Nephron progenitor cell (in vitro differentiated cells): ENCODE data around the gene DLG3.
A peak's percentile ranks its signal among the peaks of the same experiment; 100 is the strongest.

Experiments
- DNase-seq: peaks from one replicate; pipeline ENCODE4 v3.0.0; 2021
- H3K27ac Mint-ChIP-seq: 2 replicates; pipeline ENCODE4 v1.8.0; 2021; ENCODE audit warnings: mild to moderate bottlenecking, moderate library complexity, mixed read lengths
- H3K27me3 Mint-ChIP-seq: 2 replicates; pipeline ENCODE4 v1.8.0; 2021; ENCODE audit warnings: mild to moderate bottlenecking, low read depth, mixed read lengths; ENCODE audit not compliant: poor library complexity
- H3K36me3 Mint-ChIP-seq: 2 replicates; pipeline ENCODE4 v1.8.0; 2021; ENCODE audit warnings: low read depth, mixed read lengths
- H3K4me1 Mint-ChIP-seq: 2 replicates; pipeline ENCODE4 v1.8.0; 2021; ENCODE audit warnings: mixed read lengths
- H3K4me3 Mint-ChIP-seq: 2 replicates; pipeline ENCODE4 v1.8.0; 2021; ENCODE audit warnings: mild to moderate bottlenecking, moderate library complexity, mixed read lengths
- H3K9me3 Mint-ChIP-seq: 2 replicates; pipeline ENCODE4 v1.8.0; 2021; ENCODE audit warnings: mild to moderate bottlenecking, moderate library complexity, mixed read lengths
- CTCF ChIP-seq: fragments of 200-600 bp; sonication (generic); IDR thresholded peaks from 2 replicates; pipeline ENCODE4 v1.5.0; 2021; ENCODE audit warnings: antibody characterized with exemption

DLG3 gene

DNA sequence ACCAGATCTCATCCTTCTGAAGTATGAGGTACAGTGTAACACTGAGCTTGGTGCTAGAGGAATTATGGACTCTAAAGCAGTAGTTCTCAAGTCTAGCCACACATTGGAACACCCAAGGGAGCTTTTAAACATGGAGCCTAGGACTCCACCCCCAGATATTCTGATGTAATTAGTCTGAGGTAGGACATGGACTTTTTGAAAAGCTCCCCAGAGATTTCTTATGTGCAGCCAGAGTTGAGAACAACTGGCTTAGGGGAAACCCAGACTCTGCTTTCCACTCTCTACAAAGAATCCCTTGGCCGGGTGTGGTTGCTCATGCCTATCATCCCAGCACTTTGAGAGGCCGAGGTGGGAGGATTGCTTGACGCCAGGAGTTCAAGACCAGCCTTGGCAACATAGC, 33.2 kb upstream of the DLG3 start:
- Mint-ChIP-seq H3K4me3 (no peak overlapping the region), H3K36me3 (peaks cover 5% of the 10 kb centered on the region), H3K4me1 (no peaks in the 10 kb centered on the region), H3K27ac (no peak overlapping the region), H3K27me3 (no peaks in the 10 kb centered on the region), H3K9me3 (peaks cover 12% of the 10 kb centered on the region)
- TF ChIP-seq CTCF: no peak
- DNase-seq: no peak

GRCh38 chrX:70421618-70422017, 23.0 kb upstream of the DLG3 start:
- H3K27ac Mint-ChIP-seq: peak overlapping the region; percentile 14
- peaks cover 14% of the 10 kb centered on the region for H3K36me3 Mint-ChIP-seq
- no peak for TF ChIP-seq CTCF
- peaks cover 37% of the 10 kb centered on the region for H3K9me3 Mint-ChIP-seq
- DNase-seq: no peak
- no peaks in the 10 kb centered on the region for H3K27me3 Mint-ChIP-seq
- no peak overlapping the region for H3K4me3 Mint-ChIP-seq
- H3K4me1 Mint-ChIP-seq: peaks cover 18% of the 10 kb centered on the region

GRCh38 chrX:70422851-70423341, 21.7 kb upstream of the DLG3 start, which contains the start of gene GDPD2:
GDPD2 (plus strand) TSS chrX:70423314; CDS start chrX:70424985, 1,671 bp downstream.
- H3K4me1 Mint-ChIP-seq: peaks cover 18% of the 10 kb centered on the region
- H3K9me3 Mint-ChIP-seq: peaks cover 35% of the 10 kb centered on the region
- DNase-seq: peak; percentile 41
- peak within 1 kb of the TSS; percentile 70 for H3K4me3 Mint-ChIP-seq
- H3K27ac Mint-ChIP-seq: peak within 1 kb of the TSS; percentile 35
- no peak for TF ChIP-seq CTCF
- H3K27me3 Mint-ChIP-seq: no peaks in the 10 kb centered on the region
- peaks cover 13% of the 10 kb centered on the region for H3K36me3 Mint-ChIP-seq

- no peak for DNase-seq
- H3K36me3 Mint-ChIP-seq: peaks cover 9% of the 10 kb centered on the region
- H3K27ac Mint-ChIP-seq: no peak overlapping the region
- peaks cover 18% of the 10 kb centered on the region for H3K4me1 Mint-ChIP-seq
- no peak for TF ChIP-seq CTCF
- H3K4me3 Mint-ChIP-seq: peak overlapping the region; percentile 31
- peaks cover 40% of the 10 kb centered on the region for H3K9me3 Mint-ChIP-seq
- H3K27me3 Mint-ChIP-seq: no peaks in the 10 kb centered on the region
Observed at GRCh38 chrX:70423936-70424675, 20.5 kb upstream of the DLG3 start.

- Mint-ChIP-seq H3K36me3 (peaks cover 5% of the 10 kb centered on the region), H3K27me3 (no peaks in the 10 kb centered on the region), H3K4me3 (no peak overlapping the region), H3K27ac (no peak overlapping the region), H3K9me3 (peaks cover 35% of the 10 kb centered on the region), H3K4me1 (peaks cover 18% of the 10 kb centered on the region)
- DNase-seq: no peak
- TF ChIP-seq CTCF: no peak
Observed at GRCh38 chrX:70424801-70425200, 19.8 kb upstream of the DLG3 start.
